BE2C (cell line): ENCODE measurements around the gene CFTR.

Experiments used
- DNase-seq: peaks from one replicate; pipeline ENCODE4 v3.0.0-alpha.2; 2020
- H3K27me3 ChIP-seq: fragments of 250-450 bp; sonication (Bioruptor Pico); 2 replicates; pipeline ENCODE4 v1.5.1; 2020; ENCODE audit warnings: mild to moderate bottlenecking
- H3K36me3 ChIP-seq: fragments of 250-450 bp; sonication (Bioruptor Pico); 2 replicates; pipeline ENCODE4 v1.5.1; 2020; ENCODE audit warnings: mild to moderate bottlenecking
- H3K4me1 ChIP-seq: fragments of 250-450 bp; sonication (Bioruptor Pico); 2 replicates; pipeline ENCODE4 v1.5.1; 2020
- H3K4me3 ChIP-seq: 2 replicates; pipeline ENCODE4 v1.5.1; 2011; ENCODE audit warnings: low read depth, low read length
- H3K9me3 ChIP-seq: fragments of 250-450 bp; sonication (Bioruptor Pico); 2 replicates; pipeline ENCODE4 v1.5.1; 2020
- TF ChIP-seq, protein P1 (sequence below): IDR thresholded peaks from 2 replicates; pipeline ENCODE4 v1.5.1; 2012; ENCODE audit warnings: mild to moderate bottlenecking, low read depth, low read length

The CFTR gene

GRCh38 chr7:117476557-117477215, 3.1 kb upstream of the CFTR start:
- Histone ChIP-seq H3K9me3 (no peaks in the 10 kb centered on the region; the same call in 1 of the 2 replicates), H3K36me3 (no peaks in the 10 kb centered on the region), H3K4me1 (no peaks in the 10 kb centered on the region), H3K27me3 (peaks cover 24% of the 10 kb centered on the region), H3K4me3 (no peak overlapping the region)
- no peak for DNase-seq
- TF ChIP-seq, protein P1, sequence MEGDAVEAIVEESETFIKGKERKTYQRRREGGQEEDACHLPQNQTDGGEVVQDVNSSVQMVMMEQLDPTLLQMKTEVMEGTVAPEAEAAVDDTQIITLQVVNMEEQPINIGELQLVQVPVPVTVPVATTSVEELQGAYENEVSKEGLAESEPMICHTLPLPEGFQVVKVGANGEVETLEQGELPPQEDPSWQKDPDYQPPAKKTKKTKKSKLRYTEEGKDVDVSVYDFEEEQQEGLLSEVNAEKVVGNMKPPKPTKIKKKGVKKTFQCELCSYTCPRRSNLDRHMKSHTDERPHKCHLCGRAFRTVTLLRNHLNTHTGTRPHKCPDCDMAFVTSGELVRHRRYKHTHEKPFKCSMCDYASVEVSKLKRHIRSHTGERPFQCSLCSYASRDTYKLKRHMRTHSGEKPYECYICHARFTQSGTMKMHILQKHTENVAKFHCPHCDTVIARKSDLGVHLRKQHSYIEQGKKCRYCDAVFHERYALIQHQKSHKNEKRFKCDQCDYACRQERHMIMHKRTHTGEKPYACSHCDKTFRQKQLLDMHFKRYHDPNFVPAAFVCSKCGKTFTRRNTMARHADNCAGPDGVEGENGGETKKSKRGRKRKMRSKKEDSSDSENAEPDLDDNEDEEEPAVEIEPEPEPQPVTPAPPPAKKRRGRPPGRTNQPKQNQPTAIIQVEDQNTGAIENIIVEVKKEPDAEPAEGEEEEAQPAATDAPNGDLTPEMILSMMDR, result no peak

- H3K36me3 ChIP-seq, result no peaks in the 10 kb centered on the region
- peaks cover 24% of the 10 kb centered on the region for H3K27me3 ChIP-seq
- no peak for DNase-seq
- H3K4me3 ChIP-seq, result no peak overlapping the region
- TF ChIP-seq, protein P1, result no peak
- H3K4me1 ChIP-seq, result no peaks in the 10 kb centered on the region
- H3K9me3 ChIP-seq, result no peaks in the 10 kb centered on the region; the same call in 1 of the 2 replicates
Observed at GRCh38 chr7:117478836-117479224, 995 bp upstream of the CFTR start.

DNA sequence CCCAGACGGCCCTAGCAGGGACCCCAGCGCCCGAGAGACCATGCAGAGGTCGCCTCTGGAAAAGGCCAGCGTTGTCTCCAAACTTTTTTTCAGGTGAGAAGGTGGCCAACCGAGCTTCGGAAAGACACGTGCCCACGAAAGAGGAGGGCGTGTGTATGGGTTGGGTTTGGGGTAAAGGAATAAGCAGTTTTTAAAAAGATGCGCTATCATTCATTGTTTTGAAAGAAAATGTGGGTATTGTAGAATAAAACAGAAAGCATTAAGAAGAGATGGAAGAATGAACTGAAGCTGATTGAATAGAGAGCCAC, 184 bp downstream of the CFTR start:
- DNase-seq, result no peak
- TF ChIP-seq, protein P1, result no peak
- Histone ChIP-seq H3K9me3 (no peaks in the 10 kb centered on the region; the same call in 1 of the 2 replicates), H3K27me3 (peaks cover 24% of the 10 kb centered on the region), H3K36me3 (no peaks in the 10 kb centered on the region), H3K4me3 (no peak overlapping the region), H3K4me1 (no peaks in the 10 kb centered on the region)

- Histone ChIP-seq H3K4me3 (no peak overlapping the region), H3K9me3 (no peaks in the 10 kb centered on the region; the same call in 1 of the 2 replicates), H3K36me3 (no peaks in the 10 kb centered on the region), H3K27me3 (peaks cover 24% of the 10 kb centered on the region), H3K4me1 (no peaks in the 10 kb centered on the region)
- TF ChIP-seq, protein P1, result no peak
- no peak for DNase-seq
Observed at GRCh38 chr7:117480978-117481377, 1.2 kb downstream of the CFTR start.

GRCh38 chr7:117485118-117485620, 5.3 kb downstream of the CFTR start:
- H3K9me3 ChIP-seq, result no peaks in the 10 kb centered on the region; the same call in 1 of the 2 replicates
- no peak for DNase-seq
- H3K4me1 ChIP-seq, result no peaks in the 10 kb centered on the region
- H3K36me3 ChIP-seq, result no peaks in the 10 kb centered on the region
- TF ChIP-seq, protein P1, result no peak
- H3K27me3 ChIP-seq, result peaks cover 6% of the 10 kb centered on the region; the same call in 1 of the 2 replicates
- H3K4me3 ChIP-seq, result no peak overlapping the region

DNA sequence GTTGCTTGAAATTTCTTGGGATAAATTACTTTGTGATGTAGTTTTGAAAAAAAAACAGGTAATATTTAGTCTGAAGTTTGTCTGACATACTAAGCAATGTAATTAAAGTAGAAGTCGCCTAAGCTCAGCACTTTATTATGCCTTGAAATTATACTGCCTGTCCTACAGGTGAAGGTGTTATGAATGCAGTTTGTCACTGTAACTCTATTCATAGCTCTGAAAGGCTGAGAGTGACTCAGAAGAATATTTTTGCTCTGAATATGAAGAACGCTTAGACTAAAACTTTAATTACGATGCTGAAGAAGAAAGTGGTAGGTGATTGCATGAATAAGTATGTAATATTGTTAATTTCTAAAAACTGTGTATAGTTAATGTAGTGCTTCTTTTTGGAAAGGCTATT, 9.2 kb downstream of the CFTR start:
- TF ChIP-seq, protein P1, result no peak
- DNase-seq, result no peak
- no peaks in the 10 kb centered on the region for H3K36me3 ChIP-seq
- no peaks in the 10 kb centered on the region; the same call in 1 of the 2 replicates for H3K27me3 ChIP-seq
- H3K4me3 ChIP-seq, result no peak overlapping the region
- no peaks in the 10 kb centered on the region for H3K4me1 ChIP-seq
- no peaks in the 10 kb centered on the region for H3K9me3 ChIP-seq
